ENCODE measurements around the gene OLFML1. TPM values are rescaled to one million over a fixed set of nuclear protein-coding genes. Genes with fewer than 3 reads are reported as not detected.

Gene OLFML1
- total RNA-seq, 1 experiment from 2014 or later = not detected

DNA sequence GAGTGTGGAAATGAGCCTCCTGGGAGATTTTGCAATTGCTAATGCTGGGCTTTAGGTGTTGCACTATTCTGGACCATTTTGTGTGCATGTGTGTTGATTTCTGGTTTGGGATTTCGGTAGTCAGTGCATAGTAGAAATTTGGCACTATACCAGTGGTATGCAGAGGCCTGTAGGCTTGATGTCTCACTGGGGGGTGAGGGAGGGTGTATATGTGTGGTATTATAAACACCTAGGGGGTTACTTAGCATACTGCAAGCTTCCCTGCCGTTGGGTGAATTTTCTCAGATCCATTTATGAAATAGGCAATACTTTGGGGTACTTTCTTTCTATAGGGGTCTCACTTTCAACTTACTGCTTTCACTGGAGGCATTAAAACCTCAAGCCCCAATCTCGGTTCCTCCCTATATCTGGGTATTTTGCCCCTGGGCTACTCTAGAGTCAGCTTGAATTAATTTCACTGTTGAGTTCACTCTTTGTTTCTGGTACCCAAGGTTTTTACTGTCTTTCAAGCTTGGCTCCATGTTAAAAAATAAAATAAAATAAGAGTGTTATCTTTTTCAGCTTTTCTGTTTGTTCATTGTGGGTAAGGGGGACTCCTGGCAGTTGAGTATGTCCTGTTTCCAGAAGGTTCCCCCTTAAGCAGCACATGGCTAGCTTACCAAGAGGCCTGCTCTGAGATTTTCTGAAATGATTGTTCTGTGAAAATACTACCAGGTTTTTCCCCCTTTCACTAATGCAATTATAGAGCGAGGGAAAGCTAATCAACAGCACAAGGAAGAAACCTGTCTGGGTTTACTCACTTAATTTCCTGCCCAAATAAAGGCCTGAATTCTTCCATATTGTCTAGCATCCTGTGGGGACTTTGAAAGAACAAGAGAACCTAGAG lies 74.3 kb downstream of the OLFML1 start:
- DNase-seq (ENCODE audit: low spot score) = no peak

Other genes starting within 250 kb of the OLFML1 start
- not detected in 2 replicates for gene SYT9, start 233.6 kb upstream of the OLFML1 start, total RNA-seq (2014; rRNA removed; shearing (Covaris generic))
- 0.38 and 3.1 TPM in 2 replicates for gene PPFIBP2, start 28.5 kb downstream of the OLFML1 start, total RNA-seq (2014; rRNA removed; shearing (Covaris generic))
- not detected in 2 replicates for gene CYB5R2, start 188.0 kb downstream of the OLFML1 start, total RNA-seq (2014; rRNA removed; shearing (Covaris generic))
- gene OVCH2, start 221.0 kb downstream of the OLFML1 start, total RNA-seq (2014; rRNA removed; shearing (Covaris generic)) = not detected in 2 replicates

Measured in A172 (cell line).